Limb (tissue), 2 donors: ENCODE data around the gene PANK3.
"Not testable (repeated sequence)": the region's sequence is repeated elsewhere in the genome, so short reads cannot be mapped to it uniquely, and the experiment has no call there.

Experiments used
- DNase-seq, 2 donors: peaks; one replicate each; pipeline ENCODE4 v3.0.0-alpha.2; 2016; ENCODE audit errors: extremely low spot score in 2 of 2

The PANK3 gene

GRCh38 chr5:168552146-168552545 is 27.0 kb downstream of the PANK3 start:
- DNase-seq = no peak

DNA sequence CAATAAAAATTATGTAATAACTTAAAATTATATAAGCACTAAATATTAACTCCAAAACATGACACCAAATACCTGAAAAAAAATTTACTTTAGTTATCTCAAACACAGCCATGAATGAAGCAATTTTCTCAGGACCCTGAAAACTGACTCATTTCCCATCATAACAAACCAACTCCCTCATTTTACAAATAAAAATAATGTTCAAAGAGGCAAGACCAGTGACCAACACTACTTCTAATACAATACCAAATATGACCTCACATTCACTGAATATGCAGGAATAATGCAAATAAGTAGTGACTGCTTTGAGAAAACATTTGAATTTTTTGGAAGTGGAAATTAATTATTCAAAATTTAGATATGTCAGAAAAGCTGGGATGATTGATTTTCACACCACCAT is 28.5 kb downstream of the PANK3 start:
- no peak for DNase-seq

DNA sequence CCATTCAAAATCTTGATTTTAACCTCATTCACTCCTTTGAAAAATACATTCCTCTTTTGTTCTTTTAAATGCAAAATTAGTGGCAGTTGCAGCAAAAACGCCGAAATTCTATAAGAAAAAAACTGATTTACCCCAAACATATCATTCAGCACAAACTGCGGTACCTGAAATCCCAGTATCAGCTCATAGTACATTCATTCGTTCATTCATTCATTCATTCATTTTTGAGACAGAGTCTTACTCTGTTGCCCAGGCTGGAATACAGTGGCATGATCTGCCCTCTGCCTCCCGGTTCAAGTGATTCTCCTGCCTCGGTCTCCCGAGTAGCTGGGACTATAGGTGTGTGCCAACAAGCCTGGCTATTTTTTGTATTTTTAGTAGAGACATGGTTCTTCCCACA is 29.6 kb downstream of the PANK3 start:
- DNase-seq = no peak

DNA sequence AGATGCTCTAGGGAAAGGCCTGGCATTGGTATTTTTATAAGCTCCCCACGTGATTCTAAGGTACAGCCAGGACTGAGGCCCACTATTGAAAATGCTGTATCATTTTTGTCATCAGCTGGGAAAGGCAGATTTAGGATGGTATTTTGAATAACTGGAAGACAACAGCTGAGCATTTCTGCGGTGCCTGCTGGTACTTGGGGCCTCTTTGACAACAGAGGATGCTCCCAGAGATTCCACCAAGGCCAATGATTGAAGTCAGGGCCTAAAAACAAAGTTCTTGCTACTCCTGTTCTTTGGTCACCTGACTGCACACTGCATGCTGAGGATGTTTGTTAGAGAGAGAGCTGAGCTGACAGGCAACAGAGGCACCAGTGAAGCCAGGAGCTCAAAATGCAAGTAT is 42.0 kb downstream of the PANK3 start:
- no peak for DNase-seq

DNA sequence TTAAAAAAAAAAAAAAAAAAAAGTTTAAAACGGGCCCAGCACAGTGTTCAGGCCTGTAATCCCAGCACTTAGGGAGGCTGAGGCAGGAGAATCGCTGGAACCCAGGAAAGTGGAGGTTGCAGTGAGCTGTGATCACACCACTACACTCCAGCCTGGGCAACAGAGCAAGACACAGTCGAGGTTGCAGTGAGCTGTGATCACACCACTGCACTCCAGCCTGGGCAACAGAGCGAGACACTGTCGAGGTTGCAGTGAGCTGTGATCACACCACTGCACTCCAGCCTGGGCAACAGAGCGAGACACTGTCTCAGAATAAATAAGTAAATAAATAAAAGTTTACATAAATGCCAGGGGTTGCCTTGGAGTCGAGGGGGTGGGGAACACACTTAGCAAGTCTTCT is 44.8 kb downstream of the PANK3 start:
- not testable (repeated sequence) for DNase-seq

DNA sequence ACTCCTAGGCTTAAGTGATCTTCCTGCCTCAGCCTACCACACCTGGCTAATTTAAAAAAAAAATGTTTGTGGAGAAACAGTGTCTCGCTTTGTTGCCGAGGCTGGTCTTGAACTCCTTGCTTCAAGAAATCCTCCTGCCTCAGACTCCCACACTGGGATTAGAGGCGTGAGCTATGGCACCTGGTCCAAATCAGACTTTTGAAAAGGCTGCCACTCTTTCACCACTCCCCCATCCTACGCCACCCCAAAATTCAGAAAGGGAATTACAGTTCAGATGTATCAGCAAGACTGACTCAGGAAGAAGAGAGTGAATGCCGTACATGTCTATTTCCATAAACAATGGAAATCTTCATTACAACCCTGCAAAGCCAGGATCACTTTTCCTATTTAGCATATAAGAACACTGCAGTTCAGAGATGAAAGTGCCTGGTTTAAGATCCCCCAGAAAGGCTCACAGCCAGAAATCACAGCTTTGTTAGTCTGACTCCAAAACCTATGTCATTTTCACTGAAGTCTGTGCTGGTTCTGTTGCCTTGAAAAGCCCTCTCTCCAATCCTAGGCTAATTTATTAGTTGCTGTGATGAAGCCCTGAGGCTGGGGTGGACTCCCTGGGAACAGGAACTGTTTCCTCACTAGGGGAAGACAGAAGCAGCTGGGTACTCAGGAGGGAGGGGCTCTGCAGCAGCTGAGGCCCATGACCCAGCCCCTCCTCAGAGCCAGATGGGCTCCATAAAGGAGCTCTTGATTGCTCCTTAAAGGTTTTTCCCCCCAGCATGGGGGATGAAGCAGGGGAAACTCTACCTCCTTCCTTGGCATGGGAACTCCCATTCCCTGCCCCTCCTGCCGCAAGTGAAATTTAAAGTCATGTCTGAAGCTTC is 46.9 kb downstream of the PANK3 start:
- DNase-seq = peak in 1 of 2 donors; percentile 43

DNA sequence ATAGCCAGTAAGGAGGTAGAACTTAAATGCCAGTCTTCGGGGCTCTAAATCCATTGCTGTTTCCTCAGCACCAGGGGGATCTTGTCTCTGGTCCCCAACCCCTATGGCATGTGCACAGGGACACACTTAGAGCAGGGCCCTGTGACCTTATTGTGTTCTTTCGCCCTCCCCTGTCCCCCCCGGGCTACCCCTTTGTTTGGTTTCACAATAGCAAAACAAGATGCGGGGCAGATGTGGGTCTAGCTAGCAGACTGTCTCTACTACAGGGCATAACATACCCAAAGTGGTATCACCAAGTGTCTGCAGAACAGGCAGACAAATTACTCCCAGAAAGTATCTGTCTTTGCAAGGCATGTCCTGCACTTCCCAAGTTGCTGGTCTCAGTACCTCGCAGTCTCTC is 48.0 kb downstream of the PANK3 start:
- no peak for DNase-seq

GRCh38 chr5:168530621-168531150 is 48.5 kb downstream of the PANK3 start:
- DNase-seq = no peak

- peak in 1 of 2 donors; percentile 48 for DNase-seq
Measured at GRCh38 chr5:168529374-168530234, 49.6 kb downstream of the PANK3 start.

DNA sequence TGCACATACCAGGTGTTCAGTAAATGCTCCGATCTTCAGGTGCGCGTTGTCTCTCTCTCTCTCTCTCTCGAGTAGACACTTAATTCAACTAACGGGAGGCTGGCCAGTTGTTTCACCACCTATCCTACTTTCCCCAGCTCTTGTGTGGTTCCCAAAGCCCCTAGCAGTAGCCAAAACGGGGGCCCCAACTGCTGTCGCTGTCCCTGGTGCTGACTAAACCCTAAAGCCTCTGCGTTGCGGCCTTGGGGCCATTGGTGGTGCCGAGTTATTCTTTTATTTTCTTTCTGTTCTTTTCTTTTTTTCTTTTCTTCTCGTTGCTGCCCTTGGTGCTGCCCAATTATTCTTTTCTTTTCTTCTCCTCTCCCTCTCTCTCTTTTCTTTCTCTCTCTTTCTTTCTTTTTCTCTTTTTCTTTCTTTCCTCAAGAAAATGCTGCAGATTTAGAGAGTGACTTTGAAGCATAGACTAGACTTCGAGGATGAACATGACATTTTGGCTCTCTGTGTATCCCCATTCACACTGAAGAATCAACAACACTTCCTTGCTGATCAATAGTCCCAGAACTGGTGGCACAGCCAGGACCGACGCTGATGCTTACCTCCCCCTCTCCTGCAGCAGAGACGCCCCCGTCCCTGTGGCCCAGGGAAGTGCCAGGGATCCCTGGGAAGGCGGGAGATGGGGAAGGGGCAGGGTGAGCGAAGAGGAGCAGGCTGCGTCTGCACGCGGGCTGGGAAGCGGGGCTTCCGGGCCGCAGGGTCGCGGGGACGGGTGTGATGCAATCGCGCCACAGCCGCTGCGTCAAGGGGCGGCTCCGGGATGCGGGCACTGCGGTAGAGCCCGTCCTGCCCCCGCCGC is 50.4 kb downstream of the PANK3 start, which contains the start of gene FBLL1:
Gene FBLL1, plus strand, starts transcription at position 785 of the 853 bp plus-strand sequence. CDS start 200 bp downstream, outside the sequence.
- DNase-seq = peak; percentile 20 to 76

DNA sequence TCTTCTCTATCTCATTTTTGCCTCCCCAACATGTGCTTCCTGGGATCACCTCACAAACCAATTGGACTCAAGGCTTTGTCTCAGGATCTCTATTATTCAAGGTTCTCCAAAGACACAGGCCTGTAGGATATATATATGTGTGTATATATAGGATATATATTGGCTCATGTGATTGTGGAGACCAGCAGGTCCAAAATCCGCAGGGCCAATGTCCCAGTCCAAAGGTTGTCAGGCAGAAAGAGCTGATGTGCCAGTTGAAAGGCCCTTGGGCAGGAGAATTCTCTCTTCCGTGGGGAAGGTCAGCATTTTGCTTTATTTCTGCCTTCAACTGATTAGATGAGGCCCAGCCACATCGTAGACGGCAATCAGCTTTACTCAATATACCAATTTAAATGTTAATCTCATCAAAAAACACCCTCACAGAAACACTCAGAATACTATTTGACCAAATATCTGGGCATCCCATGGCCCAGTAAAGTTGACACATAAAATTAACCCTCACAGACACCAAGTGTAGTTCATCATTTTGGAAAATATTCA is 51.3 kb downstream of the PANK3 start:
- DNase-seq = no peak

- DNase-seq = no peak
Measured at GRCh38 chr5:168525856-168526255, 53.3 kb downstream of the PANK3 start.

GRCh38 chr5:168513861-168514428 is 65.2 kb downstream of the PANK3 start:
- no peak for DNase-seq

GRCh38 chr5:168502563-168503237 is 76.5 kb downstream of the PANK3 start:
- DNase-seq = no peak
